Gastrocnemius medialis (tissue), 4 donors: ENCODE measurements around the gene DNAJC19. TPM values are rescaled to one million over a fixed set of nuclear protein-coding genes. Genes with fewer than 3 reads are reported as not detected.

ENCODE experiments used
- ATAC-seq, 2 donors: fragments of 150-250 bp; one replicate each; pipeline ENCODE4 v1.9.1; 2016
- DNase-seq, 2 donors: peaks; one replicate each; pipeline ENCODE4 v3.0.0-alpha.2; 2019
- H3K27ac ChIP-seq, 4 donors: fragments of 200-600 bp; sonication (generic); 1 replicate in 1 of 4; 2 replicates in 3 of 4; pipeline ENCODE4 v1.5.1; 2016 to 2018; ENCODE audit warnings: mild to moderate bottlenecking in 2 of 4, moderate library complexity in 1 of 4
- H3K27me3 ChIP-seq, 3 donors: fragments of 200-600 bp; sonication (generic) in 2 of 3; 1 replicate in 1 of 3; 2 replicates in 2 of 3; pipeline versions ENCODE4 v1.5.1 to v1.6.0; 2016 to 2019; ENCODE audit warnings: mild to moderate bottlenecking in 1 of 3, moderate library complexity in 1 of 3
- H3K36me3 ChIP-seq, 2 donors: fragments of 200-600 bp; sonication (generic) in 1 of 2; one replicate each; pipeline ENCODE4 v1.5.1; 2017 to 2018
- H3K4me1 ChIP-seq, 2 donors: fragments of 200-600 bp; sonication (generic) in 1 of 2; one replicate each; pipeline ENCODE4 v1.5.1; 2016 to 2017; ENCODE audit warnings: mild to moderate bottlenecking in 2 of 2
- H3K4me3 ChIP-seq, 4 donors: fragments of 200-600 bp; sonication (generic) in 3 of 4; 1 replicate in 1 of 4; 2 replicates in 3 of 4; pipeline ENCODE4 v1.5.1; 2016 to 2019; ENCODE audit warnings: mild to moderate bottlenecking in 2 of 4
- H3K9me3 ChIP-seq, 3 donors: fragments of 200-600 bp; sonication (generic) in 2 of 3; 1 replicate in 1 of 3; 2 replicates in 2 of 3; pipeline ENCODE4 v1.5.1; 2016 to 2019
- CTCF ChIP-seq, 5 experiments: fragments of 450-650 bp in 3 of 5; fragments of 200-600 bp in 2 of 5; sonication (generic) in 2 of 5; IDR thresholded peaks in 4 of 5; conservative IDR thresholded peaks in 1 of 5; 1 replicate in 4 of 5; 2 replicates in 1 of 5; pipeline ENCODE4 v1.5.1; 2016 to 2019; ENCODE audit warnings: antibody characterized with exemption in 5 of 5, mild to moderate bottlenecking in 3 of 5, moderate library complexity in 3 of 5
- POLR2A ChIP-seq, 2 donors: fragments of 450-650 bp; IDR thresholded peaks; one replicate each; pipeline ENCODE4 v1.6.1; 2017; ENCODE audit warnings: antibody characterized with exemption in 2 of 2, mild to moderate bottlenecking in 2 of 2, moderate library complexity in 2 of 2
- in situ Hi-C, 4 donors: fragments of 200-750 bp; cut with MboI; loops; one replicate each; pipeline versions ENCODE4 v1.15.0 to v1.8.0; 2017; ENCODE audit warnings: low sequenced_read_pairs in 4 of 4
- intact Hi-C: fragments of 100-400 bp; cut with DNase I; formaldehyde crosslinking; loops from one replicate; pipeline ENCODE4 v1.15.1; 2023; ENCODE audit warnings: low total_unique reads
- total RNA-seq, 4 donors: library from RNA; depleted of rRNA; stranded (reverse); fragments of >200 nt; gene quantifications; one replicate each; pipeline versions ENCODE4 v1.1.0 to v1.2.3, GENCODE V29; 2016

The DNAJC19 gene
- total RNA-seq, result 10 to 100 TPM; 34.2 to 51.7 (median 38.0) TPM

DNA sequence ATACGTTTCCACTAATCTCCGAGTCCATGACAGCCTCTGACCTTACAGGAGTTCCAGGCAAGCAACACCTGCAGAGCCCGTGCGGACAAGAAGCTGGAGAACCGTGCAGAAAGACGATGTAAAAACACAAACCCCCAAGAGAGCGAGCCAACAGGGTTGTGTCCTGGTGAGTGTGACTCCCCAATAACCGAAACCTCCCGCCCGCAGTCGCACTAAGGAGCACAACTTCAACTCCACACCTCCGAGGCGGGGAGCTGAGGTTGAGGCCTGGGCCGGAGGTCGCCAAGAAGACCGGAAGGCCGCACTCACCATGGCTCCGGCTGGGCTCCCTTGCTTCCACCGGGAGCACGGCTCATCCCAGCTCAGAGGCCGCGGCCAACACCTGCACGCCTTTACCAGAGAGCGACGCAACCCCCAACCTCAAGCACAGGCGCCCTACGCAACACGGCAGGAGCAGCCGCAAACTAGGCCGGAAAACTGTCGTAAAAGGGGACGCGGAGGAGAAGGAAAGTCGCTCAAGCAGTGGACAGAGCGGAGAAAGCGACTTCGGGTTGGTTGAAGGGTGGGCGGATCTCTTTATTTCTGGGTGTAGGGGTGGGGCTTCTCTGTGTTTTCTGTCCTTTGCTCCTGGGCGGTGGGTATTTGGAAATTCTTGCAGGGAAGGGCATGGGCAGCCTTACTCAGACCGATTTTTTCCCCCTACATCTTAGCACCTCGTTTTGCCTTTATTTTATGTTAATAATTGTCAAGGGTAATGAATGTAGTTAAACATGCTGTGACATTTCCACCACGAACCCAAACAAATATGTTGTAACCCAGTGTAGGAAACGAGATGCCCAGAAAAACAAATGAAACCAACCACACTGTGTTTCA is at the start of gene DNAJC19:
Gene DNAJC19 (minus strand): TSS at position 446 of the 873 bp plus-strand sequence. CDS start 134 bp downstream, at position 312.
- DNase-seq (peak; percentile 97), ATAC-seq (peak; percentile 94 to 98)
- Histone ChIP-seq H3K4me1 (peaks cover 32 to 33% of the 10 kb centered on the region in 2 donors), H3K36me3 (peaks cover 0 to 14% of the 10 kb centered on the region in 2 donors), H3K27ac (peak within 1 kb of the TSS; percentile 91 to 97 (median 92)), H3K9me3 (no peaks in the 10 kb centered on the region), H3K27me3 (no peaks in the 10 kb centered on the region), H3K4me3 (peak within 1 kb of the TSS; percentile 74 to 94 (median 84))
- TF ChIP-seq CTCF (IDR thresholded peaks at IDR 0.05 in 4 of 5, conservative IDR thresholded peaks at IDR 0.05 in 1 of 5) (no peak), POLR2A (IDR thresholded peaks at IDR 0.05) (peak; percentile 81 to 83)
- in situ Hi-C loops (no loop called here), intact Hi-C loops (loop anchor here (1.0 to 5.0 kb wide), 4 partner anchors 77 to 387 kb away; partner anchors contain the start of genes FXR1 and TTC14)

DNA sequence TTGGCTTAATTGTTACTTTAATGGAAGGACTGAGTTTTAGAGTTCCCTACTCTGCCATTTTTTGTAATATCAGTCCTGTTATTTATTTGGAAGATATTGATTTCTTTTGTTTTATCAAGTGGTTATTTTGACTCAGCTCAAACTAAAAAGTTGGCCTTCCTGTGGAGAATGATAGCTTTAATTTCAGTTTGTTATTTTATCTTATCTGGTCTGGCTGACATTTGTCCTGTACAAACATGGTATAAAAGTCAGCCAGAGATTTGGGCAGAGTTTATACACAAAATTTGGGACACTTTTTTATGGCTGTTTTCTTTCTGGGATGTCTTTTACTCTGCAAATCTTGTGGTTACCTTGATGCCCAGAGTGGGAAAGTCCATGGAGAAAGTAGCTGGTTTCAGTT is 41.4 kb upstream of the DNAJC19 start:
- Histone ChIP-seq H3K9me3 (no peaks in the 10 kb centered on the region), H3K4me3 (no peak overlapping the region), H3K36me3 (no peaks in the 10 kb centered on the region), H3K4me1 (no peaks in the 10 kb centered on the region), H3K27ac (no peak overlapping the region), H3K27me3 (no peaks in the 10 kb centered on the region)
- no peak for TF ChIP-seq CTCF (IDR thresholded peaks at IDR 0.05 in 4 of 5, conservative IDR thresholded peaks at IDR 0.05 in 1 of 5)
- TF ChIP-seq POLR2A (IDR thresholded peaks at IDR 0.05), result no peak
- in situ Hi-C loops, result no loop called here
- intact Hi-C loops, result no loop called here
- ATAC-seq, result no peak
- DNase-seq, result no peak

- H3K4me1 ChIP-seq, result no peaks in the 10 kb centered on the region
- in situ Hi-C loops (no loop called here), intact Hi-C loops (no loop called here)
- TF ChIP-seq POLR2A (IDR thresholded peaks at IDR 0.05) (no peak), CTCF (IDR thresholded peaks at IDR 0.05 in 4 of 5, conservative IDR thresholded peaks at IDR 0.05 in 1 of 5) (no peak)
- no peak for DNase-seq
- ATAC-seq, result no peak
- no peaks in the 10 kb centered on the region for H3K9me3 ChIP-seq
- H3K36me3 ChIP-seq, result no peaks in the 10 kb centered on the region
- H3K4me3 ChIP-seq, result no peak overlapping the region
- no peaks in the 10 kb centered on the region for H3K27me3 ChIP-seq
- H3K27ac ChIP-seq, result no peak overlapping the region
Observed at GRCh38 chr3:181025204-181025603, 35.7 kb upstream of the DNAJC19 start.

DNA sequence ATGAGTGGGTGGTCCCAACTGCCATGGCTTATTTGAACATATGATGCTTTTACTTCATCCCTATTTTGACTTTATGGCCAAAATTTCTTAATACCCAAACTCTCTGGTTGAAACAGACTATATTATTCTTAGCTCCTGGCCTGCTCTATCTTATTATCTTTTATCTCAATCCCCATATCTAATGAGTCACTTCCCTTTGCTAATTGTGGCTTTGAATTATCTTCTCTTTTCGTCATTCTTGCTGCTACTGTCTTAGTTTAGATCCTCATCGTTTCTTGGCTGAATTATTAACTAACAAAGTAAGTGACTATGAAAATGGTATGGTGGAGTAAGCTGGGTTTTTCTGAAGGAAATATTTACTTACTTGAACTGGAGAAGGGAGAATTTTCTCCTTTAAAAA is 28.2 kb upstream of the DNAJC19 start:
- DNase-seq, result no peak
- no peak for ATAC-seq
- no peaks in the 10 kb centered on the region for H3K27me3 ChIP-seq
- no peak overlapping the region for H3K4me3 ChIP-seq
- H3K27ac ChIP-seq, result no peak overlapping the region
- H3K9me3 ChIP-seq, result no peaks in the 10 kb centered on the region
- in situ Hi-C loops, result no loop called here
- no peaks in the 10 kb centered on the region for H3K36me3 ChIP-seq
- intact Hi-C loops, result no loop called here
- TF ChIP-seq POLR2A (IDR thresholded peaks at IDR 0.05) (no peak), CTCF (IDR thresholded peaks at IDR 0.05 in 4 of 5, conservative IDR thresholded peaks at IDR 0.05 in 1 of 5) (no peak)
- no peaks in the 10 kb centered on the region for H3K4me1 ChIP-seq
